OCI-LY1 (cell line): ENCODE measurements around the gene PPP4C.

Source experiments
- CTCF ChIP-seq: fragments of 200-600 bp; sonication (generic), shearing (Covaris generic); IDR thresholded peaks from 2 replicates; pipeline ENCODE4 v1.5.1; 2017; ENCODE audit warnings: mild to moderate bottlenecking, antibody characterized with exemption, low read length, moderate library complexity, mixed read lengths
- EZH2 ChIP-seq: fragments of 200-600 bp; sonication (generic), shearing (Covaris generic); IDR thresholded peaks from 2 replicates; pipeline ENCODE4 v1.8.0; 2017; ENCODE audit warnings: borderline replicate concordance, mixed run types, mild to moderate bottlenecking, antibody characterized with exemption, low read length, moderate library complexity, mixed read lengths

DNA sequence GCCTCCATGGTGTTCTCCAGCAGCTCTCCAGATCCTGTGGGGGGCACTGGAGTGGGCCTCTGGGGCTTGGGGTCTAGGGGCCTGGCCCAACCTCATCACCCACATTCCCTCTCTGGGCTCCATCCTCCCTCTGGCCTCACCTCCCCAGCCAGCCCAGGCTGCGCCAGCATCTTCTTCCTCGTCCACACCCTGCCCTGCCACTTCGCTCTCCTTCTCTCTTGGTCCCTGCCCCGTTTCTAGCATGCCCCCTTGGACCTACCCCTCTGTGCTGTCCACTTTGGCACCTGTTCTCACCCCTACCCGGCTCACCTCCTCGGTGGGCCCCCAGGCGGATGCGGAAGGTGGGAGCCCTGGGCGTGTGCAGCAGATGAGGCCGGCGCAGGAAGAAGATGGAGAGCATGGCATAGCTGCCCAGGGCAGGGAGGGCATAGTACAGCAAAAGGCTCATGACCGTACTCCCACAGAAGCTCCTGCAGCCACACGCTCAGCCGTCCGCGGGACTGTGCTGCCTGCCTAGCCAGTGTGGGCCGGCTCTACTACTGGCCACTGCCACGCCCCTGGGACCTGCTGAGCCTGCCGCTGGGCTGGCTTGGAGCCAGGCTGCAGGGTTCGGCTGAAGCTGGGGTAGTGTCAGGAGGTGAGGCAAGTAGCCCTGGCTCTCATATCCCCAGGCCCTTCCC is 37.4 kb downstream of the PPP4C start, which contains the start of gene GDPD3:
- TF ChIP-seq CTCF = no peak
- no peak for TF ChIP-seq EZH2
